Esophagus squamous epithelium (tissue), 5 donors: ENCODE measurements around the gene IQSEC1. TPM values are rescaled to one million over a fixed set of nuclear protein-coding genes. Genes with fewer than 3 reads are reported as not detected.

Experiments used
- DNase-seq: peaks from one replicate; lab custom pipeline; 2025; lab: John Stamatoyannopoulos, UW
- H3K27ac ChIP-seq, 4 donors: fragments of 200-600 bp; sonication (generic); one replicate each; pipeline ENCODE4 v1.5.1; 2016 to 2019; ENCODE audit warnings: mild to moderate bottlenecking in 1 of 4
- H3K27me3 ChIP-seq, 4 donors: fragments of 200-600 bp; sonication (generic); 1 replicate in 3 of 4; 2 replicates in 1 of 4; pipeline versions ENCODE4 v1.5.1 to v1.6.0; 2017 to 2021; ENCODE audit warnings: antibody characterized with exemption in 1 of 4
- H3K36me3 ChIP-seq, 3 donors: fragments of 200-600 bp; sonication (generic); one replicate each; pipeline ENCODE4 v1.5.1; 2016 to 2019
- H3K4me1 ChIP-seq, 3 donors: fragments of 200-600 bp; sonication (generic); one replicate each; pipeline ENCODE4 v1.5.1; 2017 to 2019
- H3K4me3 ChIP-seq, 4 donors: fragments of 200-600 bp; sonication (generic); 1 replicate in 3 of 4; 2 replicates in 1 of 4; pipeline ENCODE4 v1.5.1; 2016 to 2019; ENCODE audit warnings: mild to moderate bottlenecking in 2 of 4, moderate library complexity in 1 of 4
- H3K9me3 ChIP-seq, 3 donors: fragments of 200-600 bp; sonication (generic); one replicate each; pipeline ENCODE4 v1.5.1; 2016 to 2019
- CTCF ChIP-seq, 6 experiments: fragments of 450-650 bp in 4 of 6; fragments of 200-600 bp in 2 of 6; sonication (generic) in 2 of 6; IDR thresholded peaks; one replicate each; pipeline ENCODE4 v1.5.1; 2016 to 2019; ENCODE audit warnings: antibody characterized with exemption in 6 of 6, mild to moderate bottlenecking in 4 of 6, moderate library complexity in 4 of 6
- POLR2A ChIP-seq, 4 donors: fragments of 450-650 bp; IDR thresholded peaks; one replicate each; pipeline ENCODE4 v1.6.1; 2017; ENCODE audit warnings: antibody characterized with exemption in 4 of 4, mild to moderate bottlenecking in 4 of 4, moderate library complexity in 3 of 4
- WGBS, 2 donors: methylation state at CpG; one replicate each; pipeline ENCODE4 v1.1.5; 2018; 5-methylcytosine and 5-hydroxymethylcytosine counted together
- intact Hi-C: fragments of 100-400 bp; cut with DNase I; formaldehyde crosslinking; loops from one replicate; pipeline ENCODE4 v1.15.0; 2022
- total RNA-seq, 4 donors: library from RNA; depleted of rRNA; stranded (reverse); fragments of >200 nt; gene quantifications; one replicate each; pipeline ENCODE4 v1.1.0, GENCODE V29; 2016
- donor health status: DM: yes; HTN: yes; CAD: no.

The IQSEC1 gene
- total RNA-seq, 4 donors from 2014 or later, result 7.3 to 27.1 (median 10.7) TPM

GRCh38 chr3:13009132-13009945 lies 63.9 kb downstream of the IQSEC1 start:
- no peak for DNase-seq
- Histone ChIP-seq H3K36me3 (no peaks in the 10 kb centered on the region), H3K4me3 (peak overlapping the region in 1 of 4 donors; percentile 15), H3K27ac (peak overlapping the region in 3 of 4 donors; percentile 31 to 50 (median 45)), H3K27me3 (no peaks in the 10 kb centered on the region), H3K4me1 (peaks cover 8 to 58% (median 26%) of the 10 kb centered on the region in 3 donors), H3K9me3 (no peaks in the 10 kb centered on the region)
- 54 to 63% methylated on average over 11 to 13 of the region's 16 CpGs for WGBS, 2 donors
- intact Hi-C loops, result no loop called here
- no peak for TF ChIP-seq CTCF (IDR thresholded peaks at IDR 0.05)
- TF ChIP-seq POLR2A (IDR thresholded peaks at IDR 0.05), result peak in 1 of 4 donors; percentile 23

- Histone ChIP-seq H3K4me1 (peaks cover 8 to 58% (median 24%) of the 10 kb centered on the region in 3 donors), H3K36me3 (no peaks in the 10 kb centered on the region), H3K4me3 (no peak overlapping the region), H3K27ac (peak overlapping the region in 2 of 4 donors; percentile 31 to 45), H3K9me3 (no peaks in the 10 kb centered on the region), H3K27me3 (no peaks in the 10 kb centered on the region)
- 63 to 78% methylated on average over 11 to 16 of the region's 17 CpGs for WGBS, 2 donors
- DNase-seq, result no peak
- intact Hi-C loops, result no loop called here
- TF ChIP-seq CTCF (IDR thresholded peaks at IDR 0.05) (no peak), POLR2A (IDR thresholded peaks at IDR 0.05) (no peak)
These were observed 64.9 kb downstream of the IQSEC1 start for GRCh38 chr3:13008155-13008995.

GRCh38 chr3:13007251-13007941 lies 65.8 kb downstream of the IQSEC1 start:
- H3K4me3 ChIP-seq, result no peak overlapping the region
- intact Hi-C loops, result no loop called here
- WGBS, 2 donors, result 69 to 73% methylated on average over 8 to 12 of the region's 16 CpGs
- H3K27ac ChIP-seq, result no peak overlapping the region
- H3K4me1 ChIP-seq, result peaks cover 8 to 56% (median 24%) of the 10 kb centered on the region in 3 donors
- H3K27me3 ChIP-seq, result no peaks in the 10 kb centered on the region
- no peaks in the 10 kb centered on the region for H3K36me3 ChIP-seq
- H3K9me3 ChIP-seq, result no peaks in the 10 kb centered on the region
- TF ChIP-seq POLR2A (IDR thresholded peaks at IDR 0.05) (no peak), CTCF (IDR thresholded peaks at IDR 0.05) (no peak)
- DNase-seq, result no peak

GRCh38 chr3:13006216-13006990 lies 66.8 kb downstream of the IQSEC1 start:
- Histone ChIP-seq H3K4me1 (peaks cover 8 to 48% (median 24%) of the 10 kb centered on the region in 3 donors), H3K4me3 (no peak overlapping the region), H3K9me3 (no peaks in the 10 kb centered on the region), H3K27ac (no peak overlapping the region), H3K36me3 (no peaks in the 10 kb centered on the region), H3K27me3 (no peaks in the 10 kb centered on the region)
- intact Hi-C loops, result no loop called here
- no peak for TF ChIP-seq POLR2A (IDR thresholded peaks at IDR 0.05)
- no peak for TF ChIP-seq CTCF (IDR thresholded peaks at IDR 0.05)
- 40 to 80% methylated on average over 2 to 11 of the region's 17 CpGs for WGBS, 2 donors
- DNase-seq, result no peak
